HEK293 (cell line): ENCODE data around the gene LRP1.
A peak's percentile ranks its signal among the peaks of the same experiment; 100 is the strongest.

Source experiments
- CTCF ChIA-PET: fragments of 350-600 bp; formaldehyde crosslinking; extraction: SDS; loops from one replicate; lab custom pipeline; 2021; ENCODE audit warnings: antibody characterized with exemption; lab: Yijun Ruan, JAX
- POLR2A ChIA-PET: fragments of 300-600 bp; formaldehyde crosslinking; extraction: SDS; loops from one replicate; lab custom pipeline; 2020; ENCODE audit warnings: antibody characterized with exemption, inconsistent platforms; lab: Yijun Ruan, JAX
- H3K27ac ChIP-seq: fragments of 200-500 bp; sonication (Bioruptor generic); 2 replicates; pipeline ENCODE4 v1.5.1; 2014; ENCODE audit warnings: low read depth, low read length, control low read depth, inconsistent platforms; ENCODE audit errors: extremely low read depth
- H3K36me3 ChIP-seq, 2 experiments: fragments of 200-500 bp in 1 of 2; sonication (Bioruptor generic) in 1 of 2; 1 replicate in 1 of 2; 2 replicates in 1 of 2; pipeline ENCODE4 v1.5.1; 2014 to 2017; ENCODE audit warnings: inconsistent platforms in 2 of 2, low read length in 2 of 2; ENCODE audit not compliant: control insufficient read depth in 2 of 2, insufficient read depth in 1 of 2
- H3K4me1 ChIP-seq: fragments of 200-500 bp; sonication (Bioruptor generic); 2 replicates; pipeline ENCODE4 v1.5.1; 2014; ENCODE audit warnings: mild to moderate bottlenecking, low read length, inconsistent platforms; ENCODE audit not compliant: control insufficient read depth, insufficient read depth
- H3K4me3 ChIP-seq: 2 replicates; pipeline ENCODE4 v1.5.1; 2011; ENCODE audit warnings: low read depth, mild to moderate bottlenecking, control low read depth, low read length, moderate library complexity
- H3K9me3 ChIP-seq: fragments of 200-500 bp; sonication (Bioruptor generic); 2 replicates; pipeline ENCODE4 v1.5.1; 2014; ENCODE audit warnings: low read depth, low read length, inconsistent platforms; ENCODE audit not compliant: control insufficient read depth, insufficient read depth
- ZBTB17 ChIP-seq: fragments of 450-650 bp; formaldehyde crosslinking; IDR thresholded peaks from 2 replicates; pipeline ENCODE4 v1.5.1; 2016; ENCODE audit warnings: missing biosample characterization, missing genetic modification characterization
- ZNF138 ChIP-seq: fragments of 450-650 bp; formaldehyde crosslinking; IDR thresholded peaks from 2 replicates; pipeline ENCODE4 v1.5.1; 2016; ENCODE audit warnings: missing biosample characterization, missing genetic modification characterization, borderline replicate concordance
- ZNF157 ChIP-seq: fragments of 450-650 bp; formaldehyde crosslinking; IDR thresholded peaks from 2 replicates; pipeline ENCODE4 v1.5.1; 2016; ENCODE audit warnings: missing biosample characterization, missing genetic modification characterization
- ZNF169 ChIP-seq: fragments of 450-650 bp; formaldehyde crosslinking; IDR thresholded peaks from 2 replicates; pipeline ENCODE4 v1.5.1; 2016; ENCODE audit warnings: missing biosample characterization, missing genetic modification characterization
- ZNF2 ChIP-seq: fragments of 450-650 bp; formaldehyde crosslinking; IDR thresholded peaks from 2 replicates; pipeline ENCODE4 v1.5.1; 2016; ENCODE audit warnings: missing biosample characterization, missing genetic modification characterization
- ZNF341 ChIP-seq: fragments of 450-650 bp; formaldehyde crosslinking; IDR thresholded peaks from 2 replicates; pipeline ENCODE4; 2016; ENCODE audit warnings: low read depth, missing biosample characterization, missing genetic modification characterization
- ZNF558 ChIP-seq: fragments of 450-650 bp; formaldehyde crosslinking; IDR thresholded peaks from 2 replicates; pipeline ENCODE4 v1.5.1; 2016; ENCODE audit warnings: missing biosample characterization, missing genetic modification characterization
- ZNF670 ChIP-seq: fragments of 450-650 bp; formaldehyde crosslinking; IDR thresholded peaks from 2 replicates; pipeline ENCODE4 v1.5.1; 2016; ENCODE audit warnings: missing biosample characterization, missing genetic modification characterization, low read depth
- ZNF707 ChIP-seq: fragments of 450-650 bp; formaldehyde crosslinking; IDR thresholded peaks from 2 replicates; pipeline ENCODE4 v1.5.1; 2016; ENCODE audit warnings: missing biosample characterization, missing genetic modification characterization
- TF ChIP-seq, protein P1 (sequence below): fragments of 450-650 bp; formaldehyde crosslinking; IDR thresholded peaks from 2 replicates; pipeline ENCODE4 v1.5.1; 2017; ENCODE audit warnings: missing biosample characterization, missing genetic modification characterization
- TF ChIP-seq, protein P2 (sequence below): fragments of 450-650 bp; formaldehyde crosslinking; IDR thresholded peaks from 2 replicates; pipeline ENCODE4 v1.5.1; 2016; ENCODE audit warnings: missing biosample characterization, missing genetic modification characterization
- TF ChIP-seq, protein P3 (sequence below): fragments of 450-650 bp; formaldehyde crosslinking; IDR thresholded peaks from 2 replicates; pipeline ENCODE4 v1.5.1; 2016; ENCODE audit warnings: missing biosample characterization, missing genetic modification characterization
- TF ChIP-seq, protein P4 (sequence below): fragments of 450-650 bp; formaldehyde crosslinking; IDR thresholded peaks from 2 replicates; pipeline ENCODE4 v1.5.1; 2016; ENCODE audit warnings: missing biosample characterization, missing genetic modification characterization
- TF ChIP-seq, protein P5 (sequence below): fragments of 450-650 bp; formaldehyde crosslinking; IDR thresholded peaks from 2 replicates; pipeline ENCODE4 v1.5.1; 2016; ENCODE audit warnings: missing biosample characterization, missing genetic modification characterization

Gene LRP1

DNA sequence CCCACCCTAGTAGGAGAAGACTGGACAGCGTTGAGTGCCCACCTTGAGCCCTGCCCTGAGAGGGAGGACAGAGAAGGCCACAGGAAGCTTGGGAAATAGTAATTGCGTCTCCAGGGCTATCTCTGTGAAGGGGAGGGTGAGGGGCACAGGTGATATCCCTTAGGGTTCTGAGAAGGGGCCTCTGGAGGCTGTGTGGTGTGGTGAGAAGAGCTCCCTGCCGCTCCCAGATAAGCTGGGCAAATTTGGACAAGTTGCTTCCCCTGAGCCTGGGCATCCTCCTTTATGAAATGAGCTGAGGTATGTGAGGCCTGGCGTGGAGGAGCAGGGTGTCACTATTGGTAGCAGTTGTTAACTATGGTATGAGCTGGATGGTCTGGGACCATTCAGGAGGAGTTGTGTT, 42.6 kb downstream of the LRP1 start (continued):
- TF ChIP-seq, protein P1, sequence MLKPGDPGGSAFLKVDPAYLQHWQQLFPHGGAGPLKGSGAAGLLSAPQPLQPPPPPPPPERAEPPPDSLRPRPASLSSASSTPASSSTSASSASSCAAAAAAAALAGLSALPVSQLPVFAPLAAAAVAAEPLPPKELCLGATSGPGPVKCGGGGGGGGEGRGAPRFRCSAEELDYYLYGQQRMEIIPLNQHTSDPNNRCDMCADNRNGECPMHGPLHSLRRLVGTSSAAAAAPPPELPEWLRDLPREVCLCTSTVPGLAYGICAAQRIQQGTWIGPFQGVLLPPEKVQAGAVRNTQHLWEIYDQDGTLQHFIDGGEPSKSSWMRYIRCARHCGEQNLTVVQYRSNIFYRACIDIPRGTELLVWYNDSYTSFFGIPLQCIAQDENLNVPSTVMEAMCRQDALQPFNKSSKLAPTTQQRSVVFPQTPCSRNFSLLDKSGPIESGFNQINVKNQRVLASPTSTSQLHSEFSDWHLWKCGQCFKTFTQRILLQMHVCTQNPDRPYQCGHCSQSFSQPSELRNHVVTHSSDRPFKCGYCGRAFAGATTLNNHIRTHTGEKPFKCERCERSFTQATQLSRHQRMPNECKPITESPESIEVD (tag by site-specific recombination) = no peak
- no peak for TF ChIP-seq ZNF670 (tag by site-specific recombination)

DNA sequence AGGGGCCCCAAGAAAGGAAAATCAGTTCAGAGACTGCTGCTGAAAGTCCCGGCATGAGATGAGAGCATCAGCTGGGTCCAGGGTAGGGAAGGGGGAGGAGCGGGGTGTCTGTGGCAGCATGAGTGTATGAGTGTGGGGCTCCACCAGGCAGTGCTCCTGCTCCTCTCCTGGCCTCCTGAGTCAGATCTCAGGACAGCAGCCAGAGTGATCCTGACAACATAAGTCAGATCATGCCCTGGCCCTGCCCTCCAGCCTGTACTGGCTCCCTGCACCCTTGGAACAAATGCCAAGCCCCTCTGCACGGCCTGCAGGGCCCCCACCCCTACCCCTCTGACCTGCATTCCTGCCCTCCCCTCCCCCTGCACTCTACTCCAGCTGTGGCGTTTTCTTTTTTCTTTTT, 43.4 kb downstream of the LRP1 start:
- Histone ChIP-seq H3K27ac (no peak overlapping the region), H3K9me3 (no peaks in the 10 kb centered on the region), H3K4me1 (no peaks in the 10 kb centered on the region), H3K4me3 (no peak overlapping the region), H3K36me3 (peaks cover 0 to 78% of the 10 kb centered on the region in 2 experiments; a peak in 1 of 3 replicates)
- ChIA-PET CTCF (interaction anchor here (0.7 to 10.6 kb wide), 3 partner anchors 14 to 537 kb away, joined by 3 to 259 read pairs (median 120); partner anchors contain the start of gene LRP1), POLR2A (no interaction called here)
- TF ChIP-seq, protein P2, sequence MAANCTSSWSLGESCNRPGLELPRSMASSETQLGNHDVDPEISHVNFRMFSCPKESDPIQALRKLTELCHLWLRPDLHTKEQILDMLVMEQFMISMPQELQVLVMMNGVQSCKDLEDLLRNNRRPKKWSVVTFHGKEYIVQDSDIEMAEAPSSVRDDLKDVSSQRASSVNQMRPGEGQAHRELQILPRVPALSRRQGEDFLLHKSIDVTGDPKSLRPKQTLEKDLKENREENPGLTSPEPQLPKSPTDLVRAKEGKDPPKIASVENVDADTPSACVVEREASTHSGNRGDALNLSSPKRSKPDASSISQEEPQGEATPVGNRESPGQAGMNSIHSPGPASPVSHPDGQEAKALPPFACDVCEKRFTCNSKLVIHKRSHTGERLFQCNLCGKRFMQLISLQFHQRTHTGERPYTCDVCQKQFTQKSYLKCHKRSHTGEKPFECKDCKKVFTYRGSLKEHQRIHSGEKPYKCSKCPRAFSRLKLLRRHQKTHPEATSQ = no peak
- no peak for TF ChIP-seq ZNF707 (tag by site-specific recombination)
- TF ChIP-seq ZNF558 (tag by site-specific recombination) = no peak
- no peak for TF ChIP-seq ZNF138 (tag by site-specific recombination)
- TF ChIP-seq ZNF169 (tag by site-specific recombination) = no peak
- TF ChIP-seq, protein P3, sequence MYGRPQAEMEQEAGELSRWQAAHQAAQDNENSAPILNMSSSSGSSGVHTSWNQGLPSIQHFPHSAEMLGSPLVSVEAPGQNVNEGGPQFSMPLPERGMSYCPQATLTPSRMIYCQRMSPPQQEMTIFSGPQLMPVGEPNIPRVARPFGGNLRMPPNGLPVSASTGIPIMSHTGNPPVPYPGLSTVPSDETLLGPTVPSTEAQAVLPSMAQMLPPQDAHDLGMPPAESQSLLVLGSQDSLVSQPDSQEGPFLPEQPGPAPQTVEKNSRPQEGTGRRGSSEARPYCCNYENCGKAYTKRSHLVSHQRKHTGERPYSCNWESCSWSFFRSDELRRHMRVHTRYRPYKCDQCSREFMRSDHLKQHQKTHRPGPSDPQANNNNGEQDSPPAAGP (tag by site-specific recombination) = no peak

DNA sequence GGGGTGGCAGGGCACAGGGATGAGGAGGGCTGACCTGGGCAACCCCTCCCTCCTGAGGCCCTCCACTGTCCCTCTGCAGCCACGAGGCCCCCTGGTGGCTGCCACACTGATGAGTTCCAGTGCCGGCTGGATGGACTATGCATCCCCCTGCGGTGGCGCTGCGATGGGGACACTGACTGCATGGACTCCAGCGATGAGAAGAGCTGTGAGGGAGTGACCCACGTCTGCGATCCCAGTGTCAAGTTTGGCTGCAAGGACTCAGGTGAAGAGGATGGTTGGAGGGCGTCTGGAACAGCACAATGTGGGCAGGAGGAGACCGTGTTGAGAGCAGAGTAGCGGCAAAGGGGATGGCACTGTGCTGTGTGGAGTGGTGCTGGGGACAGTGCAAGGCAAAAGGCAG, 44.8 kb downstream of the LRP1 start:
- Histone ChIP-seq H3K36me3 (peaks cover 0 to 76% of the 10 kb centered on the region in 2 experiments; a peak in 1 of 3 replicates), H3K27ac (no peak overlapping the region), H3K9me3 (no peaks in the 10 kb centered on the region), H3K4me3 (no peak overlapping the region), H3K4me1 (no peaks in the 10 kb centered on the region)
- POLR2A ChIA-PET = interaction anchor here (0.6 to 1.4 kb wide), 2 partner anchors 45 to 85 kb away, joined by 3 to 4 read pairs; partner anchors contain the start of gene LRP1
- no peak for TF ChIP-seq ZNF157 (tag by site-specific recombination)
- peak; percentile 36; the same call in 1 of the 2 replicates for TF ChIP-seq ZBTB17 (tag by site-specific recombination)
- TF ChIP-seq, protein P4, sequence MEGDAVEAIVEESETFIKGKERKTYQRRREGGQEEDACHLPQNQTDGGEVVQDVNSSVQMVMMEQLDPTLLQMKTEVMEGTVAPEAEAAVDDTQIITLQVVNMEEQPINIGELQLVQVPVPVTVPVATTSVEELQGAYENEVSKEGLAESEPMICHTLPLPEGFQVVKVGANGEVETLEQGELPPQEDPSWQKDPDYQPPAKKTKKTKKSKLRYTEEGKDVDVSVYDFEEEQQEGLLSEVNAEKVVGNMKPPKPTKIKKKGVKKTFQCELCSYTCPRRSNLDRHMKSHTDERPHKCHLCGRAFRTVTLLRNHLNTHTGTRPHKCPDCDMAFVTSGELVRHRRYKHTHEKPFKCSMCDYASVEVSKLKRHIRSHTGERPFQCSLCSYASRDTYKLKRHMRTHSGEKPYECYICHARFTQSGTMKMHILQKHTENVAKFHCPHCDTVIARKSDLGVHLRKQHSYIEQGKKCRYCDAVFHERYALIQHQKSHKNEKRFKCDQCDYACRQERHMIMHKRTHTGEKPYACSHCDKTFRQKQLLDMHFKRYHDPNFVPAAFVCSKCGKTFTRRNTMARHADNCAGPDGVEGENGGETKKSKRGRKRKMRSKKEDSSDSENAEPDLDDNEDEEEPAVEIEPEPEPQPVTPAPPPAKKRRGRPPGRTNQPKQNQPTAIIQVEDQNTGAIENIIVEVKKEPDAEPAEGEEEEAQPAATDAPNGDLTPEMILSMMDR (tag by site-specific recombination) = peak; percentile 80
- peak; percentile 70 for TF ChIP-seq ZNF2
- TF ChIP-seq ZNF341 (tag by site-specific recombination) = no peak
- TF ChIP-seq, protein P5, sequence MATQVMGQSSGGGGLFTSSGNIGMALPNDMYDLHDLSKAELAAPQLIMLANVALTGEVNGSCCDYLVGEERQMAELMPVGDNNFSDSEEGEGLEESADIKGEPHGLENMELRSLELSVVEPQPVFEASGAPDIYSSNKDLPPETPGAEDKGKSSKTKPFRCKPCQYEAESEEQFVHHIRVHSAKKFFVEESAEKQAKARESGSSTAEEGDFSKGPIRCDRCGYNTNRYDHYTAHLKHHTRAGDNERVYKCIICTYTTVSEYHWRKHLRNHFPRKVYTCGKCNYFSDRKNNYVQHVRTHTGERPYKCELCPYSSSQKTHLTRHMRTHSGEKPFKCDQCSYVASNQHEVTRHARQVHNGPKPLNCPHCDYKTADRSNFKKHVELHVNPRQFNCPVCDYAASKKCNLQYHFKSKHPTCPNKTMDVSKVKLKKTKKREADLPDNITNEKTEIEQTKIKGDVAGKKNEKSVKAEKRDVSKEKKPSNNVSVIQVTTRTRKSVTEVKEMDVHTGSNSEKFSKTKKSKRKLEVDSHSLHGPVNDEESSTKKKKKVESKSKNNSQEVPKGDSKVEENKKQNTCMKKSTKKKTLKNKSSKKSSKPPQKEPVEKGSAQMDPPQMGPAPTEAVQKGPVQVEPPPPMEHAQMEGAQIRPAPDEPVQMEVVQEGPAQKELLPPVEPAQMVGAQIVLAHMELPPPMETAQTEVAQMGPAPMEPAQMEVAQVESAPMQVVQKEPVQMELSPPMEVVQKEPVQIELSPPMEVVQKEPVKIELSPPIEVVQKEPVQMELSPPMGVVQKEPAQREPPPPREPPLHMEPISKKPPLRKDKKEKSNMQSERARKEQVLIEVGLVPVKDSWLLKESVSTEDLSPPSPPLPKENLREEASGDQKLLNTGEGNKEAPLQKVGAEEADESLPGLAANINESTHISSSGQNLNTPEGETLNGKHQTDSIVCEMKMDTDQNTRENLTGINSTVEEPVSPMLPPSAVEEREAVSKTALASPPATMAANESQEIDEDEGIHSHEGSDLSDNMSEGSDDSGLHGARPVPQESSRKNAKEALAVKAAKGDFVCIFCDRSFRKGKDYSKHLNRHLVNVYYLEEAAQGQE (tag by site-specific recombination) = 0 out of 2 replicates have a peak, but pooled peaks have one; percentile 14
- CTCF ChIA-PET = interaction anchor here (0.5 to 10.6 kb wide), 18 partner anchors 10 to 498 kb away, joined by 3 to 259 read pairs (median 4); partner anchors contain the start of genes LRP1, LRP1-AS and ZBTB39
